CD1c-positive myeloid dendritic cell (primary cell): ENCODE data around the gene SLC51B.
"Not testable (repeated sequence)": the region's sequence is repeated elsewhere in the genome, so short reads cannot be mapped to it uniquely, and the experiment has no call there.

Experiments
- DNase-seq: peaks from one replicate; pipeline ENCODE4 v3.0.0-alpha.2; 2016; ENCODE audit errors: extremely low spot score

SLC51B gene

DNA sequence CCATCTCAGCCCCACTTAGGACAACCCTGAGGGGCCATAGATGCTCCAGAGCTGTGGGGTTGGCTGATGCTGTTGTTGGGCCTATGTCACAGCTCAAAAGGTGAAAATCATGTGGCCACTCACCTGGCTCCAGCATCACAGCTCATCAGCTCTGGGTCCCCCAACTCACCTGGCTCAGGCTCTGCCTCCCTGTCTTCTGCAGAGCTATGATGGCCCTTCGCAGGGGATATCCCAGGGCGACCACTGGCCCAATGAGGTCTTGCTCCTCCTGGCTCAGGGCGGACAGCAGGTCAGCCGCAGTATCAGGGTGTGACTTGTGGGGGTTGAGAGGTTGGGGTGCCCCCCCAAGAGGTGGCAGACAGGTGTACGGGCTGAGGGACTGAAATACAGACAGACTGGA is 54.1 kb downstream of the SLC51B start:
- DNase-seq: no peak

DNA sequence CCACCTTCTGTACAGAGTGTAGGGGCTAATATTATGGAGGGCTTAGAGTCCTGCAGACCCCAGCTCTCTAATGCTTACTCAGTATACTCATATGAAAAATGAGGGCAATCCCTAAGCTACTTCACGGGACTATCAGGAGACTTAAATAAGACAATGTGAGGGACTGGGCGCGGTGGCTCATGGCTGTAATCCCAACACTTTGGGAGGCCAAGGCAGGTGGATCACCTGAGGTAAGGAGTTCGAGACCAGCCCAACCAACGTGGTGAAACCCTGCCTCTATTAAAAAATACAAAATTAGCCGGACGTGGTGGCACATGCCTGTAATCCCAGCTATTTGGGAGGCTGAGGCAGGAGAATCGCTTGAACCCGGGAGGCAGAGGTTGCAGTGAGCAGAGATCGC is 54.6 kb downstream of the SLC51B start:
- DNase-seq: not testable (repeated sequence)

DNA sequence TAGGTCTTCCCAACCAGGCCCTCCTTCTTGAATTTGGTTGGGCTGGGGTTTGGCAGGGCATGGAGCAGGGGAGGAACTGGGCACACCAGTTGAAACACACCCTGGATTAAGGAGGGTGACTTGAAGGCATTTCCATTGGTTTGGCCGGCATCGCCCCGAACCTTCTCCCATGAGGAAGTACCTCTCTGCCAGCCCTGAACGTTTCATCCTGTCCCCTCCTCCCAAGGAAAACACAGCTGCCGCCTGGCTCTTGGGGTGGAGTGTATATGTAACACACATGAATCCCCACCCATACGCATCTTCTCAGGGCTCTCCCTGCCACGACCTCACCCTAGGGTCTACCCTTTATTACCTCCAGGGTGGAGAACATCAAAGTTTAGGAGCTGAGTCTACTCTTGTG is 55.3 kb downstream of the SLC51B start:
- no peak for DNase-seq

DNA sequence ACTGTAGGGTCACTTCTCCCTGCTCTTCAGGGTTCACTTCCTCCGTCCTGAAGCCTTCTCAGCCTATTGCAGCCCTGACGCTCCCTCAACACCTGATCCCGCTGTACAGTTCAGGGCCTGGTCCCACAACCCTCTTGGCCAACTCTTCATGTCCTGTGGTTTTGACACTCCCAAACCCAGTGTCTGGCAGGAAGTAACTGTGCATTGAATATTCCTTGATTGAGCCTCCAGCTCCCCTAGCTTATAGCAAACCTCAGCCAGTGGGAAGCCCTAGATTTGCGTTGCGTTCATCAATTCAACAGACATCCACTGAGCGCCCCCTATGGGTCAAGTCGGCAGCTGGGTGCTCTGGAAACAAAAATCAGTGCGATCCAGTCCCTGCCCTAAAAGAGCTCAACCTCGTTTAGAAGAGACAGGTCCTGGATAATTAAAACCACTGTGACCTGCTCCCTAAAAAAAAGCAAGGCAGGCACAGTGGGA is 56.3 kb downstream of the SLC51B start:
- peak; percentile 65 for DNase-seq

DNA sequence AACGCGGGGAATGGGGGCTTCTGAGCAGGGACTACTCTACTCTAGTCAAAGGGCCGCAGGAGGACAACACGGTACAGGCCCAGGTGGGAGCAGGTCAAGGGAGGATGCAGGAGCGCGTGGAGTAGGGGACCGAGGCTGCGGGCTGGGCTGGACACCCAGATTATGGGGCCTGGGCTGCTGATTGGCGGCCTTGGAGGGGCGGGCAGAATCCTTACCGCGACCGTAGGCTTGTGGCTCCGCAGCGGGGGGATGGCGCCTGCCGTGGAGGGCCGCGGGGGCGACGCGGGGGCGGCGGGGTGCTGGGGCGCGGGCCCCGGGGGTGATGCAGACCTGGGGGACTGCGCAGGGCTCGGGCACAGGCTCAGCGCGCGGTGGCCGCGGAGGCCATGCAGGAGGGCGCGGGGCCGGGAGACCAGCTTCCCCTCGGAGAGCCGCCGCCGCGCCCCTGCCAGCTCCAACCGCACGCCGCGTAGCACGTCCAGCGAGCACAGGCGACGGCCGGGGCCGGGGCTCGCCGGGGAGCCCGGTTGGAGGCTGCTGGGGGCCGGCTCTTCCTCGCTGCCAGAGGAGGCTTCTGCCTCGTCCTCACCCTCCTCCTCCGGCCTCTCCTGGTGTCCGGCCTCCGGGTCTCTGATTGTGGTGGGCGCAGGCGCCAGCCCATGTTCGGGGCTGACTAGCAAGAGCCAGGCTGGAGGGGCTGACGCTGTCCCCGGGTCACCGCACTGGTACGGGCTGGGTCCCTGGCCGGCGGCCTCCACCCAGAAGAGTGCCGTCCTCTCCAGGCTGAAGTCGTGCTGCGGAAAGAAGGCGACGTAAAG is 56.9 kb downstream of the SLC51B start:
- no peak for DNase-seq

DNA sequence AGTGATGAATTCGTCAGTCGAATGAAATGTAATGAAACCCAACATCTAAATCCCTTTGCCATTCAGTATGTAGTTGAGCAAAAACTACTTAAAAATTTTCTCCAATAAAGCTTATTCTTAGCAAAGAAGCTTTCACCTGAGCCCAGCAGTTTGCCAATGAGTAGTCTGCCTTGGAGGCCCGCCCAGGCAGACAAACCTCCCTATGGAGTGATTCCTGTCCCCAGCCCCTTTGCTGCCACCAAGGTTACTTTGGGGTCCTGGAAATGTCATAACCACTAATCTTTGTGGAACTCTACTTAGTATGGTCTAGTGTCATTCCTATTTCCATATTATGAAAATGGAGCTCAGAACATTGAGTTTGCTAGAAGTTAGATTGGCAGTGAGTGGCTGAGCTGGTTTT is 57.7 kb downstream of the SLC51B start:
- DNase-seq: no peak
